Omental fat pad (tissue), 4 donors: ENCODE data around the gene USP40. TPM values are rescaled to one million over a fixed set of nuclear protein-coding genes. Genes with fewer than 3 reads are reported as not detected.

Experiments
- ATAC-seq: fragments of 150-250 bp; one replicate; pipeline ENCODE4 v1.9.1; 2016; ENCODE audit warnings: mild to moderate bottlenecking, moderate library complexity; ENCODE audit not compliant: low FRiP score
- DNase-seq: peaks from one replicate; pipeline ENCODE4 v3.0.0-alpha.2; 2019; ENCODE audit warnings: low spot score
- CTCF ChIP-seq, 3 donors: fragments of 450-650 bp; IDR thresholded peaks; one replicate each; pipeline ENCODE4 v1.5.1; 2016 to 2017; ENCODE audit warnings: antibody characterized with exemption in 3 of 3, mild to moderate bottlenecking in 3 of 3, moderate library complexity in 2 of 3
- total RNA-seq, 4 donors: library from RNA; depleted of rRNA; stranded (reverse); fragments of >200 nt; gene quantifications; one replicate each; pipeline ENCODE4 v1.1.0, GENCODE V29; 2016

USP40 gene
- total RNA-seq, 4 donors from 2014 or later = 23.4 to 50.6 (median 35.1) TPM

DNA sequence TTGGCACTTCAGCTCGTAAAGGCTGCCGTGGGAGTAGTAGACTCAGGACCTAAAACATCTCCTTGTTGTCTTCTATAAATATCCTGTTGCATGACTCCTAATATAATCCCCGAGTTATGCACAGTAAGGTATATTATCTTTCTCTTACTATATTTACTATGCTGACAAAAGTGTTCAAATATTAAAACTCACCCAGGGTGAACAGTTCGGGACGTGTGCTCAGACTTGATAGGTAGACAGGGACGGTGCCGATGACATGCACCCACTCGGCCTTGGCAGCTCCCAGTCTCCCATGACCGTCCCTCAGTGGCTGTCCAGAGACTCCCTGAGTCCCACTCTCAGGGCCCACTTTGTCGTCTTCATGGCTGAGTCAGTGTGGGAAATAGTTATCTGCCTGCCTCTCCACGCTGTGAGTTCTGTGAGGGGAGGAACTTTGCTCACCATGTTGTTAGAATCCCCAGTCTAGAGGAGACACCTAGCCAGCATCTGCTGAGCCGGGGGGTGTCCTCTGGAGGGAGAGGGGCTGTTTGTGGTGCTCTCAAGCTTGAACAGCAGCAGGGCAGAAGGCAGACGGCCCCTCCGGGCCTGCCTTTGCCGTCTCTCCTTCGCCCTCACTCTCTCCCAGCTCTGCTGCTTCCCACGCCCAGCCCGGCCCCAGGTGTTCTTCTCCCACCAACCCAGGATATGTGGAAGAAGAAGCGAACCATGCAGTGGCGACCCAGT lies 137.2 kb downstream of the USP40 start:
- no peak for TF ChIP-seq CTCF (IDR thresholded peaks at IDR 0.05)
- ATAC-seq = no peak
- no peak for DNase-seq

- ATAC-seq (no peak), DNase-seq (no peak)
- TF ChIP-seq CTCF (IDR thresholded peaks at IDR 0.05) = no peak
Observed at GRCh38 chr2:233428438-233428837, 138.1 kb downstream of the USP40 start.

- TF ChIP-seq CTCF (IDR thresholded peaks at IDR 0.05) = no peak
- DNase-seq = no peak
- no peak for ATAC-seq
Observed at GRCh38 chr2:233428008-233428407, 138.6 kb downstream of the USP40 start.

DNA sequence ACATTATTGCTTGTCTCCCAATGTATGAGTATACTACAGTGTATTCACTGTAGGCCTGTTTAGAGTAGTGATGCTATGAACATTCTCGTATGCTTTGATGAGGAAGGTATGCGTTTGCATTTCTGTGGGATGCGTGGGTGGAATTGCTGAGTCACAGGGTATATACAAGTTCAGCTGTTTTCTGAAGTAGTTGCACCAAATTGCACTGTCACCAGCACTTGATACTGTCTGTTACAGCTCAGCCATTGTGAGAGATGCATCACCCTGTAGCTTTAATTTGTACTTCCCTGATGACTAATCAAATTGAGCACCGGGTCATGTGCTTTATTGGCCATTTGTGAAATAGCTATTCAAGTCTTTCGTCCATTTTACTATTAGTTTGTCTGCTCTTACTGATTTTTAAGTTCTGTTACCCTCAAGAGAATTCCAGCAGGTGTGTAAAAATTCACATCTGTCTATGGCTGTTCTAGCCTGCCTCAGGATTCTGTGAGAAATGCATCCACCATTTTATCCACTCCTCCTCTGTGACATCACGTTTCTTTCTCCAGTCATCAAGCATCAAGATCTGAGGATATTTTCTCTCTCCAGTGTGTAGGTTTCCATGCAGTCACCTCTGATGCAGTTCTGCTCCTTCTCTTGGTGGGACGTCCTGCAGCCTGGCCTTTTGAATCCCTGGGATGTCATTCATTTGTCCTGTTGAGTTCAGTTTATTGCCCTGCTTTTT lies 139.8 kb downstream of the USP40 start:
- TF ChIP-seq CTCF (IDR thresholded peaks at IDR 0.05) = no peak
- no peak for DNase-seq
- ATAC-seq = no peak

Other genes starting within 250 kb of the USP40 start
- gene DGKD, start 212.3 kb downstream of the USP40 start, total RNA-seq = 10 to 100 TPM; 15.3 to 37.5 (median 22.9) TPM
- gene UGT1A8, start 50.9 kb upstream of the USP40 start, total RNA-seq = not detected
- gene UGT1A10, start 69.7 kb upstream of the USP40 start, total RNA-seq = not detected
- gene UGT1A9, start 105.1 kb upstream of the USP40 start, total RNA-seq = not detected
- gene UGT1A7, start 115.1 kb upstream of the USP40 start, total RNA-seq = not detected
- gene UGT1A6, start 126.1 kb upstream of the USP40 start, total RNA-seq = under 1 TPM in 1 of 4 donors, not detected in 3; 0.82 TPM
- not detected for gene UGT1A5, start 146.1 kb upstream of the USP40 start, total RNA-seq
- not detected for gene UGT1A4, start 152.0 kb upstream of the USP40 start, total RNA-seq
- not detected for gene UGT1A3, start 162.3 kb upstream of the USP40 start, total RNA-seq
- not detected for gene UGT1A1, start 193.5 kb upstream of the USP40 start, total RNA-seq
- gene MROH2A, start 211.5 kb upstream of the USP40 start, total RNA-seq = not detected